Activated CD8-positive, alpha-beta memory T cell treated with anti-CD3 and anti-CD28 coated beads, Interleukin-2, amount 50 U/mL, for 4 hours (primary cell): ENCODE measurements around the gene LSS.

Source experiments
- DNase-seq: peaks from one replicate; pipeline ENCODE4 v3.0.0-alpha.2; 2020

The LSS gene

GRCh38 chr21:46165098-46165497, 63.5 kb downstream of the LSS start:
- DNase-seq: no peak

DNA sequence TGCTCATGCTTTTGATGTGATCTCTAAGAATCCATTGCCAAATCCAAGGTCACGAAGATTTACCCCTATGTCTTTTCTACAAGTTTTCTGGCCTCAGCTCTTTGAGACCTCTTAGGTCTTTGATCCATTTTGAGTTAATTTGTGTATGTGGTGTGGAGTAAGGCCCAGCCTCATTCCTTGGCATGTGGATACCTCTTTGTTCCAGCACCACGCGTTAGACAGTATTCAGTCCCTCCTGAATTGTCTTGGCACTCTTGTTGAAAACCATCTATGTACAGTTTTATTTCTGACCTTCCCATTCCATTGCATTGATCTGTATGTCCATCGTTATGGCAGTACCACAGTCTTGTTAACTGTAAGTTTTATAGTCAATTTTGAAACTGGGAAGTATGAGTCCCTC, 65.2 kb downstream of the LSS start:
- DNase-seq: no peak

- no peak for DNase-seq
Observed at GRCh38 chr21:46161633-46162592, 66.7 kb downstream of the LSS start.

DNA sequence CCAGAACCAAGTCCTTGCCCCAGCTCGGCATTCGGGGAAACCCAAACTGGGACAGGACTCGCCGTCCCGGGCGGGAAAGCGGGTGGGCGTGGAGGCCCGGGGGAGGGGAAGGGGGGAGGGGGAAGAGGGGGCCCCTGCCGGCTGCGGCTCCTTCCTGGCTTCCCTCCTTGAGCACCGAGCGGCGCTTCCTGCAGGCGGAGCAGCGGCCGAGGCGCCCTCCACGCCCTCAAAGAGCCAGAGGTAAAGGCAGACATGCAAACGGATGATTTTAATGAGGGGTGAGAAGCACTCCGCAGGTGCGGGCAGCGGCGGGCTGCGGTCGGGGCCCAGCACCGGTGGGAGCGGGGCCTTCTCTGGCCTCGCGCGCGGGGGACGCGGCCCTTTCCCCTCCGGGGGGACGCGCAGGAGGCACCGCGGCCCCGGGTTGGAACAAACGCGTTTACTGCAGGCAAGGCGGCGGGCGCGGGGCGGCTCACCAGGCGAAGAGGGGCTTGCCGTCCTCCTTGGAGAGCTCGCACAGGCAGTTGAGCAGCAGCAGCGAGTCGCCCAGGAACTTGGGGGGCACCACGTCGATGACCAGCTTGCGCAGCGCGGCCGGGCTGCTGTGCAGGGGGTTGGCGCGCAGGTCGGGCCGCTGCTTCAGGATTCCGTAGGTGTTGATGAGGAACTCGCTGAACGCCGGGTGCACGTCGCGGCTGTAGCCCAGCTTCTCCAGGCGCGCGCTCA, 67.5 kb downstream of the LSS start:
- peak; percentile 15 for DNase-seq

DNA sequence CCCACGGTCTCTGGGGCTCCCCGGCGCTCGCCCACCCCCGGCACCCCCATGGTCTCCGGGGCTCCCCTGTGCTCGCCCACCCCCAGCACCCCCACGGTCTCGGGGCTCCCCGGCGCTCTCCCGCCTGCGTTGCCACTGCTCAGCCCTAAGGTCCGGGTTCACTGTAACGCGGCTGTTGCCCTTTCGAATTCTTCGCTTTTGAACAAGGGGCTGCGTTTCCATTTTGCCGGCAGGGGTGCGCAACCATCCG, 68.0 kb downstream of the LSS start:
- DNase-seq: no peak

- DNase-seq: no peak
Observed at GRCh38 chr21:46159841-46160656, 68.5 kb downstream of the LSS start.

GRCh38 chr21:46159390-46159789, 69.2 kb downstream of the LSS start:
- DNase-seq: no peak

DNA sequence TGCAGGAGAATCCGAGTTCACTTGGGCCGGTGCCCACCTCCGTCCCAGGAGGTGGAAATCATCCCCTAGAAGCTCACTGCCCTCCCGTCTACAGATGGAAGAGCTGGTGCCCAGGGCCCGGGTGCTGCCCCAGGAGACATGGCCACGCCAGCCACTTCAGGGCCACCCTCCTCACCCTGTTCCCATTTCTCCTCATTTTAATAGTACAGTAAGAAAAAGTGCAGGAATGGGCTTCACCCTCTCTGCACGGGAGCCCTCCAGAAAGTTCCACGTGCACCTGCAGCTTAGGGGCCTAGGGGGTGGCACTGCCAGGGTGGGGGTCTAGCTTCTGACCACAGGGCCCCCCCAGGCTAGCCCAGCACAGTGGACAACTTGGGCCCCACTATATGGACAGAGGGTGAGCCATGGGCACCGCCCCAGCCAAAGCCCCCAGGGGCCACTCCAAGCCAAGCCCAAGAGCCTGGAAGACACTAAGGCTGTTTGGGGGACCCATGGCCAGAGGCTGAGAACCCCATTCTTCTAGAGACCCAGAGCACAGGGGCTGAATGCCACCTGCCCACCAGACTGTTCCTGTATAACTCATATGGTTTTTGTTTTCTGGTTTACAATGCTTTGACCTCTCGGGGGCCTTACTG, 69.8 kb downstream of the LSS start:
- DNase-seq: no peak

- DNase-seq: no peak
Observed at GRCh38 chr21:46157987-46158451, 70.6 kb downstream of the LSS start.

DNA sequence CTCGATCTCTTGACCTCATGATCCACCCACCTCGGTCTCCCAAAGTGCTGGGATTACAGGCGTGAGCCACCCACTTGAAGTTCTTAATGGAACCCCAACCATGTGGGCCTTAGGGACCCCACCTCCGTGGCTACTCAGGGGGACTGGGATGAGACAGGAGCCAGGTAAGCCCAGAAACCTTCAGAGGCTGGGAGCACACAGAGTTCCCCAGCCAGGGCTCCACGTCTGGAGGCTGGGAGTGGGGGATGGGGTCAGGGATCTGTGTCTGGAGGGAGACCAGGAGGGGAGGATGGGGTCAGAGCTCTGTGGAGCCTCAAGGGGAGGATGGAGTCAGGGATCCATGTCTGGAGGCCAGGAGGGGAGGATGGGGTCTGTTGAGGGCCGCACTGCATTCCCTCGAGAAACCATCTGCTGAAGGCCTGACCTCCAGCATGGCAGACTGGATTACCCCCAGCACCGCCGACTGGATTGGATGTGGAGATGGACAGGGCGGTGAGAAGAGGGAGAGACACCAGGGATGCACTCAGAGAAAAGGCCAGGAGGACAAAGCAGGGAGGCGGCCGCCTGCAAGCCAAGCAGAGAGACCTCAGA, 71.1 kb downstream of the LSS start:
- DNase-seq: no peak

DNA sequence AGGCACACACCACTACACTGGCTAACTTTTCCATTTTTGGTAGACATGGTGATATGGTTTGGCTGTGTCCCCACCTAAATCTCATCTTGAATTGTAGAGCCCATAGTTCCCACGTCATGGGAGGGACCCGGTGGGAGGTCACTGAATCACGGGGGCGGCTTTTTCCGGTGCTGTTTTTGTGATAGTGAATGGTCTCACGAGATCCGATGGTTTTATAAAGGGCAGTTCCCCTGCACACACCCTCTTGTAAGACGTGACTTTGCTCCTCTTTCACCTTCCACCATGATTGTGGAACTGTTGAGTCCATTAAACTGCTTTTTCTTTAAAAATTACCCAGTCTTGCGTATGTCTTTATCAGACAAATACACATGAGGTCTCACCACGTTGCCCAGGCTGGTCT, 71.9 kb downstream of the LSS start:
- DNase-seq: no peak

DNA sequence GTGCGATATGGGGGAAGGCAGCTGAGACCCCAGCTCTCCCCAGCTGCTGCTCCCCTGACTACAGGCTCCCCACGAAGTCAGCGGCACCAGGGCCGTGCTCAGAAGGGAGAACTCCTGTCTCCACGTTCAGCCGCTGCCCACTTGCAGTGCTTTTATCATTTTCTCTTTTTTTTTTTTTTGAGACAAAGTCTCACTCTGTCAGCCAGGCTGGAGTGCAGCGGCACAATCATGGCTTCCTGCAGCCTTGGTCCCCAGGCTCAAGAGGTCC, 72.3 kb downstream of the LSS start:
- DNase-seq: no peak

- no peak for DNase-seq
Observed at GRCh38 chr21:46155514-46156377, 72.8 kb downstream of the LSS start, which contains the start of gene FTCD. Gene FTCD (minus strand): TSS chr21:46155579. CDS start chr21:46155523, 56 bp downstream.

DNA sequence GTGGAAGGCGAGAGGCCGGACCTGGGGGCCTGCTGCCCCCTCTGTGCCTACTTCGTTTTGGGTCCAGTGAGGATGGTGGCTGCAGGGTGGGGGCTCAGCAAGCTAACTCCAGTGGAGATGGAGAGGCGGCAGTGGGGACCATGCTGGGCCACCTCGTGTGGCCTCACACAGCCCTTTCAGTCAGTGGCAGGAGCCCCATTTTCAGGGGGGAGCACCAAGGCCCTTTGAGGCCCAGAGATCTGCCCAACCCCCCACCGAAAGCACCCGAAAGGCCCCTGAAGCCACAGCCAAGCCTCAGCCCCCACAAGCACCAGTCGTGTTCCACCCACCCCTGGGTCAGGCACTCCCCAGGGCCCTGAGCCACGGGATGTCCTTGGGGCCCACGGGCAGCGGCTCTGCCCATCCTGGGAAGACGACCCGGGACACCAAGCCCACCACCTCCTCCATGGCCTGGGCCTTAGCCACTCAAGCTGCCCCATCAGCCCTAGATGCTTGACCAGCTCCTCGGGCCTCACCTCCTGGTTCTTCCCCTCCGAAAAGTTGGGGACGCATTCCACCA, 73.5 kb downstream of the LSS start:
- no peak for DNase-seq

GRCh38 chr21:46154155-46154954, 74.2 kb downstream of the LSS start:
- no peak for DNase-seq

DNA sequence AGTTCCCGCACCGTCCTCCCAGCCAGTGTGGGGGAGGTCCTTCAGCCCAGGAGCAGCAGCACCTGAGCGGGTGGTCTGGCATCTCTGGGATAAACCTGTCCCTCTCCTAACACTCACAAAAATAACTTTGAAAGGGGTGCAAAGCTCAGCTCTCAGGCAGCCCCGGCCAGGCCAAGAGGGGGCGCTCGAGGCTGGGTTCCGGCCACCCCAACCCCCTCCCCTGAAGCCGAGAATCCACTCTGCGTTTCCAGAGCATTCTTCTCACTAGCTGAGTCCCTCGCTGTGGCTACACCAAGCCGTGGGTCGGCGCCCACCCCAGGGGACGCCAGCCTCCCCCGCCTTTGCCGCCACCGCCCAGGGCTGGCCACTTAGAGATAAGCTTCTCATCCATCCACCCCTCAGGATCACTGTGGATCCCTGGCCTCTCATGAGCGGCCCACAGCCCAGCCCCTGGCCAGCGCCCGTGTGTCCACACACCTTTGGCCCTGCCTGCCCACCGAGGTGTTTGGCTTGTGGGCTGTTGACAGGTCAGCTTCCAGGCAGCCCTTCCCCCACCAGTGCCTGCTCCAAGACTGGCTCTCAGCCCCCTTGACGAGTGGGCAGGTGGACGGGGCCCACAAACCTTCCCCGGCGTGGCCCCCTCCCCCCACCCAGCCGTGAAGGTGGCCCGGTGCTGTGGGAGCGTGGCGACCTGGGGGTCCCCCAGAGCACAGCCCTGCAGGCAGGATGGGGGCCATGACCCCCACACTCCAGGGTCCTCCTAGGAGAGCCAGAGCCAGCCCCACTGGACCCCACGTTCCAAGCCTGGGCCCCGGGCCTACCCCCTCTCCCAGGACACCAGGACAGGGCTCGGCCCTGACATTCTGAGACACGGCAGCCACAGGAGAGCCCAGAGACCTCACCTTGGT, 75.1 kb downstream of the LSS start:
- DNase-seq: peak; percentile 13

DNA sequence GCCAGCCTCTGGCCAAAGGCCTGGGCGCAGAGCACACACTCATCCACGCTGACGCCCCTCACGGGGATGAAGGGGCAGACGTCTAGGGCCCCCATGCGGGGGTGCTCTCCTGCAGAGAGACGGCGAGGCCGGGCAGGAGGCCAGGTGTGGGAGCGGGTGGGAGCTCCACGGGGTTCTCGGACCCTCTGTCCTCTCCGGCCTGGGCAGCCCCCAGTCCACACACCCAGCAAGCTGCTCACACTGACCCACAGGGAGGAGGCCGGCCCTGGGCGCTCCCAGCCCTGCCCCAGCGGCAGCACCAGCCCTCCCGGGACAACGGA, 75.7 kb downstream of the LSS start:
- no peak for DNase-seq

DNA sequence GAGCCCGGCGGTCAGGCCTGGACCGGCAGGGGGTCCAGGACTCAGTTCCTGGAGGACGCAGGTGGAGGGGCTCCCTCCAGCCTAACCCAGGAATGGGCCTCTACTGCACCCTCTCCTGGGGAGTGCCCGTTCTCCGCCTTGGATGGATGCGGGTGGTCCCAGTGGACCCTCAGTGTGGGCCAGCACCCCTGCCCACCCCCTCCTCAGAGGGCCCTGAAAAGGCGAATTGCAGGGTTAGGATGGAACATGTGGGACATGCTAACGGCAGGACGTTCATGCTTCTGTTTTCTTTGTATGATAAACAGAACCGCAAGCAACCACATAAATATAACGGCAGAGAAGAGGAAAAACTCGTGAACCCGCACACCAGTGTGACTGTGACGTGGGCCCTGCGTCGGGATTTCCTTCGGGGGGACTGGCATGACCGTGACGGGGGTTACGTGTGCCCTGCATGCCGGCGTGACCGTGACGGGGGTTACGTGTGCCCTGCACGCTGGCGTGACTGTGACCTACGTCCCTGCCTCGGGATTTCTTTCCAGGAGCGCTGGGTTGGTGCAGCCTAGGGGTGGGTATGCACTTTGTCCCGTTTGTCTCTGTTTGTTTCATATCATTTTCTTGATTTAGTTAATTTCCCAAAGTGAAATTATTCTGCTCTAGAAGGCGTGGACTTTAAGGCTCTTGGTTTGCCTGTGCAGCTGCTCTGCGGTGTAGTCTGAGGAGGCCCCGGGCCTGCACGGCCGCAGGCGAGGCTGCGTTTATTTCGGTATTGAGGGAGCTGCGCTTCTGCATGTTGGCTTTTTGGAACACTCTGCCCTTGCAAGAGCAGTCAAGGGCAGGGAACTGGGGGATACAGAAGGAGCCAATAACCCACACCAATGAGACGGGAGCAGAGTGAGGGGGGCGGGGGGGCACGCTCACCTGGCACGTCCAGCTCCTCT, 76.3 kb downstream of the LSS start:
- DNase-seq: no peak
